ENCODE measurements around the gene CNKSR3.

CNKSR3 gene

DNA sequence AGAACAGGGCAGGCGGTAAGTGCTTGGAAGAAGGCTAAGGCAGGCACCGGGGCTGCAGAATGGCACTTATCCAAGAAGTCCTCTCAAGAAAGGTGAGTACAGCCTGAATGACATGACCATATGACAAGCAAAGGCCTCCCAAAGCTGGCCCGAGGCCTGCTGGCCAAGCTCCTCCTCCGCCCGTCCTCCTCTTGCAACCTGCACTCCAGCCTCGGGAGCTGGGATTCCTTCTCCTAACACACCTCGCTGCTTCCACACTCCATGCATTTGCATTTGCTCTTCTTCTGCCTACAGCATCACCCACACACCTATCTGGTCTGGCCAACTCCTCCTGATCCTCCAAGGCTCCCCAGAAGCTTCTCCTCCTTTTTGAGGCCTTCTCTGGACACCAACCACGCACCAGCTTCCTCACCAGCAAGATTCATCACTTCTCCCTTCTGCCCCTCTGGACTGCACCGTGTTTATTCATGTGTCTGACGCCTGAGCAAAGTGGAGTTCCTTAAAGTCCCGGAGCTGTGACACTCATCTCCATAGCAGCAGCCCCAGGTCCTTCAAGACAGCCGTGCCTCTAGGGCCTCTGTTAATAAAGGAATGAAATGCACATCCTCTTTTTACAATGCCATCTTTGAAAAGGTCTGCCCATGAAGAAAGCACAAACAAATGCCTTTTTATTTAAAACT, 32.3 kb downstream of the CNKSR3 start:
- no peak for DNase-seq

GRCh38 chr6:154476494-154476893, 34.0 kb downstream of the CNKSR3 start:
- DNase-seq: no peak

GRCh38 chr6:154474648-154475428, 35.6 kb downstream of the CNKSR3 start:
- DNase-seq: no peak

GRCh38 chr6:154473324-154473723, 37.2 kb downstream of the CNKSR3 start:
- DNase-seq: no peak

DNA sequence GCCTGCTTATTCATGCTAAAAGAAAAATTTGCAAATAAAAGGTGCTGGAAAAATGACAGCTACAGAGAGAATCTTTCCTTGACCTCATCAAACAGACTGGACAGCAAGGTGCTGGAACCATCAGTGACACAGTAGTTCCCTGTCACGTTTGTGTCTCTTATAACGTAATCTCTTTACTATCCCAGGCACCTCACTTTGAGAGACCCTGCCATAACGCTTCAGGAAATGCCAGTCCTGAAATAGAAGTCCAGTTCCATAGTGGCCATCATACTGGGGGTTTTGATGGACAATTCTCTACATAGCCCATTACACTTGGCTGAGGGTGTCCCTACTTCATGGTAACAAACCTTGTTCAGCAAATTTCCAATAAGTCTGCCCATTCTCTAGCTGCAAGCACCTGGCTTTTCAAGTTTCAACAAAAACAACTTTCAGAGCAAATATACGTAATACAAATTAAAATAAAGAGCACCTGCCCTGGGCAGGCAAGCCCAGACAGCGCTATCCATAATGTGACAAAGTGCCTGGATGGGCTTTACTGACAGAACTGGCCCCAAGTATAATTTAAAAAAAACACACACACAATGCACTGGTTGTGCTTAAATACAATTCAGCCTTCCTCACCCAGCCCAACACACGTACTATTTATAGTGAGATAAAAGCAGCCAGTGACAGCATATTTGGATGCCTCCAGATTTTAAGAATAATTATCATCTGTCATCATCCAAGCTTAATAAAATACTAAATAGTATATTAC, 38.7 kb downstream of the CNKSR3 start:
- DNase-seq: no peak

DNA sequence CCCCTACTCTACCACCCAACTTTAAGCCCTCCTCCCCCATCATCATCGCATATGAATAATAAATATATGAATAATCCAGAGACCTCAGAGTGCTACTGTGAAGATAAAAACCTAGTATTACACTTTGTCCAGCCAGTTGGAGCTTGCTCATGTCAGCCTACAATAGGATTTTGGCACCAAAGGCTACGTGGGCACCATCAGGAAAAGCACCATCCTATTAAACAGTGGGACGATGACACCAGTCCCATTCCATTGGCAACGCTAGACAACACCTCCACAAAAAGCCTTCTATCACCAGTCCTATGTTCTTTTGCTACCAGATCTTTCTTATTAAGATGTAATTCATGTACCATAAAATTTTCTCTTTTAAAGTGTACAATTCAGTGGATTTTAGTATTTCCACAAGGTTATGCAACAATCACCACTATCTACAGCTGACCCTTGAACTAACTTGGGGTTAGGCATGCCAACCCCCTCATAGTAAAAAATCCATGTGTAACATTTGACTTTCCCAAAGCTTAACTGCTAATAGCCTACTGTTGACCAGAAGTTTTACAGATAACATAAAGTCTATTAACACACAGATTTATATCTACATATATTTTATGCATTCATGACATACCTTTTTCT, 41.1 kb downstream of the CNKSR3 start:
- DNase-seq: no peak

GRCh38 chr6:154468760-154469159, 41.7 kb downstream of the CNKSR3 start:
- no peak for DNase-seq

- DNase-seq: no peak
Measured at GRCh38 chr6:154466971-154467679, 43.4 kb downstream of the CNKSR3 start.

GRCh38 chr6:154466139-154466538, 44.3 kb downstream of the CNKSR3 start:
- no peak for DNase-seq

GRCh38 chr6:154463573-154464419, 46.7 kb downstream of the CNKSR3 start:
- no peak for DNase-seq

DNA sequence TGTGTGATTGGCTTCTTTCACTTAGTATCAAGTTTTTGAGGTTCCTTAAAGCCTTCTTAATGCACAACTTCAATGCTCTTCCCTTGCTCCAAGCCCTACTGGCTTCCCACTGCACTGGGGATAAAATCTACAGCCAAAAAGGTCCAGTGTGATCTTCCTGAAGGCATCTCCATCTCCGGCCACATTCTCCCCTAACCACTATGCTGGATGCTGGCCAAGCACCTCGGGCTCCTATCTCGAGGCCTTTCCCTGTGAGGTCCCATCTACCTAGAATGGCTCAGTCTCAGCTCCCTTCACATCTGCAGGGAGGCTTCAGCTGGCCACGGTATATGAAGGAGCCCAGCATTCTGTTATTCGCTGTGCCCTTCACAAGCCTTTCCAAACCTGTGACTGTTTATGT, 48.1 kb downstream of the CNKSR3 start:
- DNase-seq: no peak

GRCh38 chr6:154461348-154461747, 49.1 kb downstream of the CNKSR3 start:
- DNase-seq: no peak

DNA sequence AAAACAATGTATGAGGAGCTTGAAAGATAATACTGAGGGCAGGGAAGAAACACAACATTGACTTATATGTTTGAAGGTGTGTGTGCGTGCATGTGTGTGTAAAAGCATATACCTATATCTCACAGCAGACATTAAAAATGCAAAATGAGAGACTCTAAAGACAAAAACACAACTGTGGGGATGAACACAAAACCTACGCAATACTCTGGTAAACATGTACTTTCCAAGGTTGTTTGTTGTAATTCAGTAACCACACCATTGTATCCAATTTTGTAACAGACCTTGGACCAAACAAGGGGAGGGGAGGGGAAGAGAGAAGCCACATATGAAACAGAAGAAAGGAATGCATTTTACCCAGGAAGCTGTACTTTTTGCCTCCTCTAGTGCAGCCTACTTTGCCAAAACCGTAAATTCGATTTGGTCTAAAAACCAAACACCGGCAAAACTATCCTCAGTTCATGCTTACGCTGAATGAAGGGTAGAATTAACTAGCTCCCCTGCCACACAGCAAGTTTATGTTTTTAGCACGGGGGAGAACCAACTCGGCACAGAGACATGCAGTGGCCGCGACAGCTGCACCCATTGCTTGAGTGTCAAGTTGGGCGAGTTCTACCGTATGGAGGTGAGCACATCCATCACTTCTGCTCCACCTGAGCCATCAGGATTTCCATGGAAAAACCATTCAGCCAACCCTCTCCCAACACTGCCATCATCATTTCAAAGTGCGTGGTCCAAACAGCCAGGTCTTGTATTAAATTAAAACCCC, 50.0 kb downstream of the CNKSR3 start:
- DNase-seq: no peak

- no peak for DNase-seq
Measured at GRCh38 chr6:154459513-154459912, 51.0 kb downstream of the CNKSR3 start.

GRCh38 chr6:154458565-154459470, 51.7 kb downstream of the CNKSR3 start:
- DNase-seq: no peak

GRCh38 chr6:154457881-154458284, 52.6 kb downstream of the CNKSR3 start:
- no peak for DNase-seq

DNA sequence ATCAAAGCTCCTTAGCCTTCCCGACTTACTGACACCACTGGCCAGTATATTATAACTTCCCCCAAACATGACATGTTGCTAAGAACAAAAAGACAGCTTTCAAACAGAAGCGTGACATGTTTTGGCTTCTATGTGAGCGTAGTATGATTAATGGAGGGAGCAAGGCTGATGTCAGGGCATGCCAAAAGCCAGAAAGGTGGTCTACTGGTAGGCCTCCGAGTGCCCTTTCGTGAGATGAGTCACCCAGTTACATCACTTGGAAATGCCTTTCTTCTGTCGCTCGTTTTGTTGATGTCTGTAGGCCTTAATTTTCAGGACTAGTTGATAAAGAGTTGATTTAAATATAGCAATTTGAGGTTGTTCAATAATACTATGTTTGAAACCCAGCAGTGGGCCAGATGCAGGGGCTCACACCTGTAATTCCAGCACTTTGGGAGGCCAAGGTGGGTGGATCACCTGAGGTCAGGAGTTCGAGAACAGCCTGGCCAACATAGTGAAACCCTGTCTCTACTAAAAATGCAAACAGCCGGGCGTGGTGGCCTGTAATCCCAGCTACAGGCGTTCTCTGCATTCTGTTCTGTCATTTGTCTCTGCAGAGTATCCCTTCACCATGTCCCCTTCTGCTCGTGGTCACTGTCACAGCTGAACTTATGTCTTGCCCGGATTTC, 53.3 kb downstream of the CNKSR3 start:
- no peak for DNase-seq

- no peak for DNase-seq
Measured at GRCh38 chr6:154453329-154453728, 57.2 kb downstream of the CNKSR3 start.

GRCh38 chr6:154450498-154450897, 60.0 kb downstream of the CNKSR3 start:
- DNase-seq: no peak

All from stimulated activated CD4-positive, alpha-beta T cell treated with anti-CD3 and anti-CD28 coated beads, Interleukin-15, amount 100 ng/mL, for 24 hours (primary cell).